ENCODE data around the gene AGBL5. TPM values are rescaled to one million over a fixed set of nuclear protein-coding genes. Genes with fewer than 3 reads are reported as not detected.

AGBL5 gene
- total and polyA plus RNA-seq, 4 donors = 8.6 to 22.3 (median 14.4) TPM

- no peak overlapping the region for H3K27ac ChIP-seq (ENCODE audit: low read depth in 1 of 2, low read length in 1 of 2)
- no peaks in the 10 kb centered on the region for H3K9me3 ChIP-seq (ENCODE audit: control insufficient read depth in 4 of 4, insufficient read depth in 3 of 4, low read length in 3 of 4)
- DNase-seq (no peak), ATAC-seq (ENCODE audit: insufficient read depth, low FRiP score) (no peak)
- peaks cover 4 to 34% (median 9%) of the 10 kb centered on the region in 4 donors for H3K36me3 ChIP-seq (ENCODE audit: control insufficient read depth in 4 of 4, insufficient read depth in 4 of 4, low read length in 4 of 4)
- TF ChIP-seq CTCF (IDR thresholded peaks at IDR 0.05; ENCODE audit: control extremely low read depth, extremely low read depth) = no peak
- no peak overlapping the region for H3K4me3 ChIP-seq
- no peak overlapping the region for H3K9ac ChIP-seq (ENCODE audit: insufficient read depth in 1 of 2, low read length in 2 of 2)
- WGBS, 2 donors = 90 to 92% methylated on average over 12 of the region's 12 CpGs
- H3K27me3 ChIP-seq (ENCODE audit: control insufficient read depth in 3 of 3, insufficient read depth in 3 of 3, low read length in 2 of 3) = no peaks in the 10 kb centered on the region
- peaks cover 0 to 14% (median 12%) of the 10 kb centered on the region in 5 donors for H3K4me1 ChIP-seq (ENCODE audit: control insufficient read depth in 5 of 5, insufficient read depth in 5 of 5, low read length in 5 of 5)
Measured at GRCh38 chr2:27024812-27025211, 26.7 kb upstream of the AGBL5 start.

GRCh38 chr2:27025281-27025800 is 26.1 kb upstream of the AGBL5 start:
- no peak overlapping the region for H3K27ac ChIP-seq (ENCODE audit: low read depth in 1 of 2, low read length in 1 of 2)
- 93 to 95% methylated on average over 13 of the region's 13 CpGs for WGBS, 2 donors
- H3K9ac ChIP-seq (ENCODE audit: insufficient read depth in 1 of 2, low read length in 2 of 2) = no peak overlapping the region
- ATAC-seq (ENCODE audit: insufficient read depth, low FRiP score) = no peak
- peaks cover 0 to 10% (median 7%) of the 10 kb centered on the region in 5 donors for H3K4me1 ChIP-seq (ENCODE audit: control insufficient read depth in 5 of 5, insufficient read depth in 5 of 5, low read length in 5 of 5)
- TF ChIP-seq CTCF (IDR thresholded peaks at IDR 0.05; ENCODE audit: control extremely low read depth, extremely low read depth) = no peak
- no peak overlapping the region for H3K4me3 ChIP-seq
- H3K27me3 ChIP-seq (ENCODE audit: control insufficient read depth in 3 of 3, insufficient read depth in 3 of 3, low read length in 2 of 3) = no peaks in the 10 kb centered on the region
- no peaks in the 10 kb centered on the region for H3K9me3 ChIP-seq (ENCODE audit: control insufficient read depth in 4 of 4, insufficient read depth in 3 of 4, low read length in 3 of 4)
- H3K36me3 ChIP-seq (ENCODE audit: control insufficient read depth in 4 of 4, insufficient read depth in 4 of 4, low read length in 4 of 4) = peaks cover 4 to 36% (median 9%) of the 10 kb centered on the region in 4 donors
- no peak for DNase-seq

GRCh38 chr2:27025861-27026851 is 25.3 kb upstream of the AGBL5 start:
- no peaks in the 10 kb centered on the region for H3K9me3 ChIP-seq (ENCODE audit: control insufficient read depth in 4 of 4, insufficient read depth in 3 of 4, low read length in 3 of 4)
- no peaks in the 10 kb centered on the region for H3K27me3 ChIP-seq (ENCODE audit: control insufficient read depth in 3 of 3, insufficient read depth in 3 of 3, low read length in 2 of 3)
- TF ChIP-seq CTCF (IDR thresholded peaks at IDR 0.05; ENCODE audit: control extremely low read depth, extremely low read depth) = no peak
- no peak overlapping the region for H3K4me3 ChIP-seq
- WGBS, 2 donors = 94 to 95% methylated on average over 24 of the region's 24 CpGs
- peaks cover 0 to 2% (median 0%) of the 10 kb centered on the region in 5 donors for H3K4me1 ChIP-seq (ENCODE audit: control insufficient read depth in 5 of 5, insufficient read depth in 5 of 5, low read length in 5 of 5)
- no peak for DNase-seq
- no peak overlapping the region for H3K27ac ChIP-seq (ENCODE audit: low read depth in 1 of 2, low read length in 1 of 2)
- no peak for ATAC-seq (ENCODE audit: insufficient read depth, low FRiP score)
- no peak overlapping the region for H3K9ac ChIP-seq (ENCODE audit: insufficient read depth in 1 of 2, low read length in 2 of 2)
- peaks cover 4 to 36% (median 9%) of the 10 kb centered on the region in 4 donors for H3K36me3 ChIP-seq (ENCODE audit: control insufficient read depth in 4 of 4, insufficient read depth in 4 of 4, low read length in 4 of 4)
